ENCODE results near the gene ZDHHC18.

ZDHHC18 gene

DNA sequence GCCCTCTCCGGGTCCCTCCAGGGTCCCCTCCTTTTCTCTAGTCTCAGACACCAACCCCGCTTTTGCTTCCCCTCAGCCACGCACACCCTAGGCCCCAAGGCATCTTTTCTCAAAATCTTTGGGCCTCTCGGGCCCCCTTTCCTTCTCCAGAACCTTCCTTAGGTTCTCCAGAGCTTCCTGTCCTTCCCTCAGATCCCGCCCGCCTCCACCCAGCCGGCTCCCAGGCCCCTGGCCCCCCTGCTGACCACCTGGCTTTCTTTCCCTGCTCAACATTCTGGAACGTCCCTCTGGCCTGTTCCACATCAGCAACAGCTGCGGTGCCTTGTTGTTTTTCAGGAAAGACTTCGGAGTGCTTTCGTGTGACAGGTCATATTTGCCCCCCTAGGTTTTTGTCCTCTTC, 1.2 kb downstream of the ZDHHC18 start:
- no peak for DNase-seq (ENCODE audit: low read depth)
- peak overlapping the region; percentile 63 for H3K4me3 ChIP-seq (ENCODE audit: low read length)
- TF ChIP-seq, protein P1, sequence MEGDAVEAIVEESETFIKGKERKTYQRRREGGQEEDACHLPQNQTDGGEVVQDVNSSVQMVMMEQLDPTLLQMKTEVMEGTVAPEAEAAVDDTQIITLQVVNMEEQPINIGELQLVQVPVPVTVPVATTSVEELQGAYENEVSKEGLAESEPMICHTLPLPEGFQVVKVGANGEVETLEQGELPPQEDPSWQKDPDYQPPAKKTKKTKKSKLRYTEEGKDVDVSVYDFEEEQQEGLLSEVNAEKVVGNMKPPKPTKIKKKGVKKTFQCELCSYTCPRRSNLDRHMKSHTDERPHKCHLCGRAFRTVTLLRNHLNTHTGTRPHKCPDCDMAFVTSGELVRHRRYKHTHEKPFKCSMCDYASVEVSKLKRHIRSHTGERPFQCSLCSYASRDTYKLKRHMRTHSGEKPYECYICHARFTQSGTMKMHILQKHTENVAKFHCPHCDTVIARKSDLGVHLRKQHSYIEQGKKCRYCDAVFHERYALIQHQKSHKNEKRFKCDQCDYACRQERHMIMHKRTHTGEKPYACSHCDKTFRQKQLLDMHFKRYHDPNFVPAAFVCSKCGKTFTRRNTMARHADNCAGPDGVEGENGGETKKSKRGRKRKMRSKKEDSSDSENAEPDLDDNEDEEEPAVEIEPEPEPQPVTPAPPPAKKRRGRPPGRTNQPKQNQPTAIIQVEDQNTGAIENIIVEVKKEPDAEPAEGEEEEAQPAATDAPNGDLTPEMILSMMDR (conservative IDR thresholded peaks at IDR 0.05; ENCODE audit: low read depth, low read length): no peak

DNA sequence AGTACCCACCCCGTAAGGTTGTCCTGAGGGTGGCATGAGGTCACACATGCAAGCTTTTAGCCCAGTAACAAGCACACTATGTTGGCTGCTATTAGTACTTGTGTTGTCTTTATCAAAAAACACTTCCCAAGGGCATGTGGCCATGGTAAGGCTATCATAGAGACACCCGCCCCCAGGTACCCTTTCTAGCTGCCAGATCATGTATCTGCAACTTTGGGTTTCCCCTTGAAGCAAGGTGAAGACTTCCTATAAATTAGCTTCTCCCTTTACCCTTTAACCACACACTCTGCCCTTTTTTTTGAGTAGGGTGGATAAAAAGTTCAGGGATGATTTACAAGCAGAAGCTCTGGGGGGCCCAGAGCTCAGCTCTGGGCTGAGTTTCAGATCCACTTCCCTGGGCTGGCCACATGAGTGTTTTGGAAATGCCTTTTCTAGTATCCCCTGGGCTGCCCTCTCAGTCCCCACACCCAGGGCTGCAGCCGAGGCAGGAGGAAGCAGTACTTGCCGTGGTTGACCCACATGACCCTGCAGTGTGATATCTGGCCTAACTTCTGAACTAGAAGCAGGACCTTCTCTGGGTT, 2.0 kb downstream of the ZDHHC18 start:
- TF ChIP-seq, protein P1 (conservative IDR thresholded peaks at IDR 0.05; ENCODE audit: low read depth, low read length): no peak
- no peak overlapping the region for H3K4me3 ChIP-seq (ENCODE audit: low read length)
- DNase-seq (ENCODE audit: low read depth): no peak

DNA sequence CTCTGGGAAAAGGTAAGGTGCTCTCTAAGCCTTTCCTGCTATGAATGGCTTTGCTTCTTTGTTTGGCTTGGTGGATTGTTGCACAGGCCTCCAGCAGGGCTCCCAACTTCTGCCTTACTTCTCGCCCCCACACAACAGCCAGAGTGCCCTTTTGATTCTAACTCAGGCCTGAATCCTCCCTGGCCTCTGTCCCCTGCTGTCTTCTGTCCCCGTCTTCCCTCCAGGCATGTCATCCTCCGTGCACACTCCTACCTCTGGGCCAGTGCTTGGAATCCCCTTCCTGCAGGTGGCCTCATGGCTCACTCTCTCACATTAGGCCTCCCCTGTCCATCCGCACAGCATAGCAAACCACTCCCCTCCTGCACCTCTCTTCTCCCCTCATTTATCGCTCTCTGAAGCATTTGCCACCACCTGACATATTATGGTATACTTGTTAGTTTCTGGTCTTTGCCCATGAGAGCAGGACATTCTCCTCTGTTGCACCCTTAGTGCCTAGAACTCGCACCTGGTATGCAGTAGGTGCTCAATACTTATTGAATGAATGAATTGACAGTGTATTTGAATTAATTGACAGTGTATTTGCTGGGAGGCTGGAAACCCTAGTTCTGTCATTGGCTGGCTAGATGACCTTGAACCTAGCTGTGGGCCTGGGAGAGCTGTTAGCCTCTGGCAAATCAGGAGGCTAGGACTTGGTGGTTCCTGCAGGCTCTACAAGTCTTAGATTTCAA, 2.9 kb downstream of the ZDHHC18 start:
- TF ChIP-seq, protein P1 (conservative IDR thresholded peaks at IDR 0.05; ENCODE audit: low read depth, low read length): no peak
- DNase-seq (ENCODE audit: low read depth): no peak
- H3K4me3 ChIP-seq (ENCODE audit: low read length): no peak overlapping the region

DNA sequence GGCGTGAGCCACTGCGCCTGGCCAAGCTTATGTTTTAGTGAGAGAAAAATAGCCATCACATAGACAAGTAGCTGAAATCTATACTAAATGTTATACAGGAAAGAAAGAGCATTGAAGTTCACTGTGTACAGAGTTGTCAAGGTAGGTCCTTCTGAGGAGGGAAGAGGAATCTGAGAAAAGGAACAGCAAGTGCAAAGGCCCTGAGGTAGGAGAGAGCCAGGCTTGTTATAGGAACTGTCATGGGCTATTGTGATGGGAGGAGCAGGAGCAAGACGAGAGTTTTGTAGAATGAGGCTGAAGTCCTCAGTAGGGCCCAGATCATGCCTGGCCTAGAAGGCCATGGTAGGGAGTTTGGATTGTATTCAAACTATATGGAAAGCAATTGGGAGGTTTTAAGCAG, 4.6 kb downstream of the ZDHHC18 start:
- DNase-seq (ENCODE audit: low read depth): no peak
- TF ChIP-seq, protein P1 (conservative IDR thresholded peaks at IDR 0.05; ENCODE audit: low read depth, low read length): no peak
- H3K4me3 ChIP-seq (ENCODE audit: low read length): no peak overlapping the region

DNA sequence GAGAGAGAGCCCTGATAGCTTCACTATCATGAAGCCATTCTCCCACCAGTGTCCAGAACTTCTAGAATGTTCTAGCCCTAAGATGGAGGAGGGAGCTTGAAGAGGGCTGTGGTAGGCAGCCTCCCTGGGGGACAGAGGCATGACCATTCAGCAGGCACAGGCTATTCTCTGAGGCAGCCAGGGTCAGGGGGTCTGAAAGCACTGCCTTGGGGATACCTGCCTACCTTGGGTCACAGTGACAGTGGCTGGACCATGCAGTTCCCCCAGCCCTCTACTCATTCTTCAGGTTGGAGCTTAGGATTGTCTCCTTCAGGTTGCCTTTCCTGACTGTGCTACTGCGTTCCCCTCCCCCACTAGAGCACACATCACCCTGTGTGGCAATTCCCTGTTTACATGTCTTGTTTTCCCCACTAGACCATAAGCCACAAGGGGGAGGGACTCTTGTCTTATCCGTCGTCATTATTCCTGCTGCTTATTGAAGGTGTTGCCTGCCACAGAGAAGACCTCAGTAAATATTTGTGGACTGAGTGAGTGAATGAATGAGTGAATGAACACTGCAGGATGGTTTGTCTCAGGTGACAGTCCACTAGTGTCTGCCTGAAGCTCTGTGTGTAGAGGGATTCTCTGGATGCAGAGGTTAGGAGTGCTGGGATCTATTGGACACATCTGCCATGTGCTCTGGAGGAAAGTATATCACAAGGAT, 5.2 kb downstream of the ZDHHC18 start:
- TF ChIP-seq, protein P1 (conservative IDR thresholded peaks at IDR 0.05; ENCODE audit: low read depth, low read length): no peak
- no peak overlapping the region for H3K4me3 ChIP-seq (ENCODE audit: low read length)
- no peak for DNase-seq (ENCODE audit: low read depth)

DNA sequence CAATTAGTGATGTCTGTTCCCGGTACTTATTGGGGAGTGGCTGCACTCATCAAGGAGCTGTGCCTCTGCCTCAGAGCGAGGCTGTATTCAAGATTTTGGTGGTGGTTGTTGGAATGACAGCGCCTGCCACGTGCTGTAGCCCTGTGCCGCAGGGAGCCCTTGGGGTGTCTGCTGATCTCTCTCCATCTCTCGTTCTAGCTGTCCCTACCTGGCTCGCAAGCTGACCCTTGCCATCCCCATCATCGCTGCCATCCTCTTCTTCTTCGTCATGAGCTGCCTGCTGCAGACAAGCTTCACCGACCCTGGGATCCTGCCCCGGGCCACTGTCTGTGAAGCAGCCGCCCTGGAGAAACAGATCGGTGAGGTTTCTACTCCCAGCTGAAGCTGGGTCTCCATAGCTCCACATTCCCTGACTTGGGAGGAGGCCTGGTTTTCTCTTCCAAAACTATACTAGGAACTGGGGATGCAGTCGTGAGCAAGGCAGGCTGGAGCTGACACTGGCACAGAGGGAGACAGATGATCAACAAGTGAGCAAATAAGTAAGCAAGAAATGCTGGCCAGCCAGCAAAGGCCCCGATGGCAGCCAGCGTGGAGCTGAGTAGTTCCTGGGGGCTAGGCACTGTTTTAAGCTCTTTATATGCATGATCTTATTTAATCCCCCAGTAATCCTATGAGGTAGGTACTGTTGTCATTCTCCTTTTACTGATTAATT, 5.9 kb downstream of the ZDHHC18 start:
- peak; percentile 43 for DNase-seq (ENCODE audit: low read depth)
- H3K4me3 ChIP-seq (ENCODE audit: low read length): no peak overlapping the region
- TF ChIP-seq, protein P1 (conservative IDR thresholded peaks at IDR 0.05; ENCODE audit: low read depth, low read length): no peak
